Fibroblast of villous mesenchyme (primary cell): ENCODE results near the gene DCAF8. TPM values are rescaled to one million over a fixed set of nuclear protein-coding genes. Genes with fewer than 3 reads are reported as not detected.

ENCODE experiments used
- DNase-seq: peaks from one replicate; pipeline ENCODE4 v3.0.0-alpha.2; 2010; ENCODE audit warnings: low read depth
- H3K4me3 ChIP-seq: 2 replicates; pipeline ENCODE4 v1.5.1; 2011; ENCODE audit warnings: low read depth, mild to moderate bottlenecking, low read length
- CTCF ChIP-seq: IDR thresholded peaks from 2 replicates; pipeline ENCODE4 v1.5.1; 2012; ENCODE audit warnings: low read depth, mild to moderate bottlenecking, low read length; ENCODE audit not compliant: insufficient read depth
- total RNA-seq: library from RNA; depleted of rRNA; stranded (reverse); fragments of >200 nt; gene quantifications from 2 replicates; pipeline ENCODE4 v1.2.3, GENCODE V29; 2012

DCAF8 gene
- total RNA-seq, 1 donor, result 75.1 TPM

- TF ChIP-seq CTCF, result no peak
- DNase-seq, result no peak
- H3K4me3 ChIP-seq, result no peak overlapping the region
Measured at GRCh38 chr1:160255781-160256300, 6.5 kb downstream of the DCAF8 start.

- no peak overlapping the region for H3K4me3 ChIP-seq
- DNase-seq, result peak; percentile 82
- peak; percentile 71 for TF ChIP-seq CTCF
Measured at GRCh38 chr1:160251687-160252526, 10.4 kb downstream of the DCAF8 start.

- no peak for TF ChIP-seq CTCF
- no peak overlapping the region for H3K4me3 ChIP-seq
- no peak for DNase-seq
Measured at GRCh38 chr1:160251011-160251410, 11.3 kb downstream of the DCAF8 start.

- DNase-seq, result no peak
- no peak overlapping the region for H3K4me3 ChIP-seq
- no peak for TF ChIP-seq CTCF
Measured at GRCh38 chr1:160247053-160247452, 15.3 kb downstream of the DCAF8 start.

- no peak for TF ChIP-seq CTCF
- no peak for DNase-seq
- no peak overlapping the region for H3K4me3 ChIP-seq
Measured at GRCh38 chr1:160245434-160245833, 16.9 kb downstream of the DCAF8 start.

- H3K4me3 ChIP-seq, result no peak overlapping the region
- no peak for TF ChIP-seq CTCF
- no peak for DNase-seq
Measured at GRCh38 chr1:160244209-160244608, 18.1 kb downstream of the DCAF8 start.

GRCh38 chr1:160243767-160244166 lies 18.6 kb downstream of the DCAF8 start:
- H3K4me3 ChIP-seq, result no peak overlapping the region
- TF ChIP-seq CTCF, result no peak
- DNase-seq, result no peak
